ENCODE results near the gene SLC22A1. TPM values are rescaled to one million over a fixed set of nuclear protein-coding genes. Genes with fewer than 3 reads are reported as not detected.

Gene SLC22A1
- total and polyA plus RNA-seq, 2 of the 4 experiments (the other 2 are of a cell fraction) = 0.10 TPM; not detected in 1

- Histone ChIP-seq H3K9ac (ENCODE audit: low read depth, low read length) (no peak overlapping the region), H4K8ac (ENCODE audit: low read depth in 2 of 2, low read length in 2 of 2) (no peak overlapping the region; a peak in 1 of 4 replicates), H3K36me3 (ENCODE audit: control insufficient read depth, insufficient read depth, low read length) (no peaks in the 10 kb centered on the region), H4K91ac (ENCODE audit: insufficient read depth, low read depth, low read length) (no peak overlapping the region), H3K9me1 (ENCODE audit: insufficient read depth, low read length) (peaks cover 6% of the 10 kb centered on the region; the same call in 1 of the 2 replicates), H3K27ac (ENCODE audit: insufficient read depth, low read length) (peak overlapping the region; percentile 86), H3K4ac (ENCODE audit: low read depth, low read length) (peak overlapping the region; percentile 38; the same call in 1 of the 2 replicates), H3K4me3 (ENCODE audit: insufficient read depth, low read depth, low read length) (no peak overlapping the region), H2AK5ac (ENCODE audit: low read depth, low read length) (no peak overlapping the region), H3K4me2 (ENCODE audit: low read depth, low read length) (peak overlapping the region; percentile 54; the same call in 1 of the 2 replicates), H3K79me1 (ENCODE audit: low read depth in 1 of 2, low read length in 2 of 2) (no peaks in the 10 kb centered on the region), H3K14ac (replicated peaks; ENCODE audit: low read depth, low read length) (no peak overlapping the region), H3K18ac (ENCODE audit: low read depth, low read length) (no peak overlapping the region), H2BK120ac (ENCODE audit: low read depth, low read length) (peak overlapping the region; percentile 22; the same call in 1 of the 2 replicates), H2BK15ac (ENCODE audit: low read depth, low read length) (no peak overlapping the region), H4K5ac (ENCODE audit: low read depth, low read length) (no peak overlapping the region), H3K27me3 (ENCODE audit: control insufficient read depth, insufficient read depth, low read length) (no peaks in the 10 kb centered on the region), H2BK20ac (ENCODE audit: low read depth, low read length) (0 out of 2 replicates have a peak overlapping the region, but pooled peaks have one; percentile 64), H4K20me1 (ENCODE audit: insufficient read depth, low read length) (no peaks in the 10 kb centered on the region), H3K56ac (ENCODE audit: extremely low read depth, insufficient read depth, low read length) (no peak overlapping the region), H3K9me3 (ENCODE audit: control insufficient read depth, insufficient read depth, low read length) (no peaks in the 10 kb centered on the region), H2AFZ (replicated peaks; ENCODE audit: low read length, poor library complexity) (peak overlapping the region; percentile 58), H3K4me1 (ENCODE audit: control insufficient read depth, insufficient read depth, low read length) (peaks cover 12% of the 10 kb centered on the region), H2BK5ac (ENCODE audit: low read depth, low read length, poor library complexity, severe bottlenecking) (no peak overlapping the region), H2AK9ac (replicated peaks; ENCODE audit: low read depth, low read length, poor library complexity) (no peak overlapping the region), H3K23ac (ENCODE audit: low read depth, low read length) (no peak overlapping the region)
- 0% methylated on average over 1 of the region's 12 CpGs; no CpG with 5 or more reads in 1 of the 2 experiments for WGBS, 2 experiments (ENCODE audit: extremely low coverage in 2 of 2, insufficient read length in 1 of 2)
- POLR2A ChIA-PET (ENCODE audit: unreplicated experiment) = no interaction called here
- intact Hi-C loops (cut with micrococcal nuclease) (loop anchor here (2.0 to 5.0 kb wide), 3 partner anchors 51 to 393 kb away; no protein-coding TSS in a partner anchor), in situ Hi-C loops (cut with MboI; ENCODE audit: low sequenced_read_pairs) (no loop called here), dilution Hi-C loops (cut with HindIII; ENCODE audit: low sequenced_read_pairs, unreplicated experiment) (no loop called here)
- BruUV-seq (replicated peaks) = no TSS peak
- DNase-seq = peak; percentile 92
- ATAC-seq (ENCODE audit: low read depth) = peak; percentile 71
- TF ChIP-seq BHLHE40 (IDR thresholded peaks at IDR 0.05; ENCODE audit: low read depth, low read length) (peak; percentile 86; the same call in 1 of the 2 replicates), FOS (IDR thresholded peaks at IDR 0.05; ENCODE audit: low read depth, low read length) (peak; percentile 93), POLR2A (IDR thresholded peaks at IDR 0.05; ENCODE audit: low read depth, low read length) (no peak), CEBPB (IDR thresholded peaks at IDR 0.05; ENCODE audit: low read depth, low read length) (peak; percentile 66), ELK1 (IDR thresholded peaks at IDR 0.05; ENCODE audit: borderline replicate concordance, low read depth, low read length) (no peak), CHD1 (IDR thresholded peaks at IDR 0.05; ENCODE audit: low read depth, low read length) (no peak), MAZ (IDR thresholded peaks at IDR 0.05; ENCODE audit: borderline replicate concordance, low read depth, low read length) (no peak), MAFK (IDR thresholded peaks at IDR 0.05; ENCODE audit: low read depth, low read length) (no peak), USF2 (IDR thresholded peaks at IDR 0.05; ENCODE audit: low read depth, low read length) (no peak), NFE2L2 (IDR thresholded peaks at IDR 0.05; ENCODE audit: low read depth, low read length) (peak; percentile 1; the same call in 1 of the 2 replicates), RCOR1 (IDR thresholded peaks at IDR 0.05; ENCODE audit: insufficient replicate concordance, low read length) (no peak), RAD21 (IDR thresholded peaks at IDR 0.05; ENCODE audit: low read length) (peak; percentile 3; the same call in 1 of the 2 replicates)
- CTCF ChIA-PET = interaction anchor here (1.0 to 1.5 kb wide), 3 partner anchors 22 to 316 kb away, joined by 3 to 5 read pairs (median 4); no protein-coding TSS in a partner anchor
Observed at GRCh38 chr6:160139420-160139851, 17.8 kb downstream of the SLC22A1 start.
